Activated CD4-positive, alpha-beta T cell treated with anti-CD3 and anti-CD28 coated beads for 48 hours (primary cell): ENCODE results near the gene CASTOR1.

Source experiments
- DNase-seq: peaks from one replicate; pipeline ENCODE4 v3.0.0-alpha.2; 2020

CASTOR1 gene

GRCh38 chr22:30318799-30319419 is 29.6 kb upstream of the CASTOR1 start:
- no peak for DNase-seq

- DNase-seq: no peak
Measured at GRCh38 chr22:30317778-30318177, 28.5 kb upstream of the CASTOR1 start.

GRCh38 chr22:30315962-30316576 is 26.8 kb upstream of the CASTOR1 start:
- no peak for DNase-seq

GRCh38 chr22:30314915-30315314 is 25.6 kb upstream of the CASTOR1 start:
- DNase-seq: peak; percentile 52

GRCh38 chr22:30313527-30314363 is 24.4 kb upstream of the CASTOR1 start:
- DNase-seq: no peak

- DNase-seq: no peak
Measured at GRCh38 chr22:30312053-30312452, 22.7 kb upstream of the CASTOR1 start.

GRCh38 chr22:30310881-30311771 is 21.8 kb upstream of the CASTOR1 start:
- DNase-seq: no peak

- DNase-seq: no peak
Measured at GRCh38 chr22:30309951-30310741, 20.8 kb upstream of the CASTOR1 start.

- no peak for DNase-seq
Measured at GRCh38 chr22:30308518-30309230, 19.4 kb upstream of the CASTOR1 start.

- DNase-seq: no peak
Measured at GRCh38 chr22:30308093-30308492, 18.8 kb upstream of the CASTOR1 start.

GRCh38 chr22:30307041-30307574 is 17.8 kb upstream of the CASTOR1 start:
- no peak for DNase-seq

- no peak for DNase-seq
Measured at GRCh38 chr22:30306627-30307011, 17.3 kb upstream of the CASTOR1 start.

GRCh38 chr22:30305906-30306626 is 16.8 kb upstream of the CASTOR1 start:
- DNase-seq: no peak

GRCh38 chr22:30305519-30305905 is 16.2 kb upstream of the CASTOR1 start:
- DNase-seq: peak; percentile 49

- DNase-seq: no peak
Measured at GRCh38 chr22:30304495-30305244, 15.4 kb upstream of the CASTOR1 start.

- DNase-seq: no peak
Measured at GRCh38 chr22:30302810-30303138, 13.5 kb upstream of the CASTOR1 start.

GRCh38 chr22:30301995-30302809 is 12.9 kb upstream of the CASTOR1 start:
- no peak for DNase-seq

- DNase-seq: no peak
Measured at GRCh38 chr22:30299322-30299721, 10.0 kb upstream of the CASTOR1 start.
